ENCODE measurements around the gene LANCL3.

DNA sequence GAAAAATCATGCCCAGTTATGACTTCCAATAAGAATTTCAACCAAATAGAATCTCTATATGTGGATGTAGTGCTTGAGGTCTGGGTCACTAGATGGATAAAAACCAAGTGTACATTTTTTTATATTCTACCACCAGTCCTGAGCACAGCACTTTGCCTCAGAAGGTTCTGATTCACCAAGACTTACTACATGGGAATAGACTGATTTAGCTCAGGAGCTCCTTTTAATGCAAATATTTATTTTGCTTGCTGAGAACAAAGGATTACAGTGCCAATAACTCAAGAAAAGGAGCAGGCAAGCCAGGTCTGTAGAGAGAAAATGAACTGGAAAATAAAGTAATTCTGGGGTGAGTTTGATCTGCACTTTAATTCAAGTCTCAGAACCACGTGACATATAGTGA, 107.8 kb downstream of the LANCL3 start:
- TF ChIP-seq, protein P1, sequence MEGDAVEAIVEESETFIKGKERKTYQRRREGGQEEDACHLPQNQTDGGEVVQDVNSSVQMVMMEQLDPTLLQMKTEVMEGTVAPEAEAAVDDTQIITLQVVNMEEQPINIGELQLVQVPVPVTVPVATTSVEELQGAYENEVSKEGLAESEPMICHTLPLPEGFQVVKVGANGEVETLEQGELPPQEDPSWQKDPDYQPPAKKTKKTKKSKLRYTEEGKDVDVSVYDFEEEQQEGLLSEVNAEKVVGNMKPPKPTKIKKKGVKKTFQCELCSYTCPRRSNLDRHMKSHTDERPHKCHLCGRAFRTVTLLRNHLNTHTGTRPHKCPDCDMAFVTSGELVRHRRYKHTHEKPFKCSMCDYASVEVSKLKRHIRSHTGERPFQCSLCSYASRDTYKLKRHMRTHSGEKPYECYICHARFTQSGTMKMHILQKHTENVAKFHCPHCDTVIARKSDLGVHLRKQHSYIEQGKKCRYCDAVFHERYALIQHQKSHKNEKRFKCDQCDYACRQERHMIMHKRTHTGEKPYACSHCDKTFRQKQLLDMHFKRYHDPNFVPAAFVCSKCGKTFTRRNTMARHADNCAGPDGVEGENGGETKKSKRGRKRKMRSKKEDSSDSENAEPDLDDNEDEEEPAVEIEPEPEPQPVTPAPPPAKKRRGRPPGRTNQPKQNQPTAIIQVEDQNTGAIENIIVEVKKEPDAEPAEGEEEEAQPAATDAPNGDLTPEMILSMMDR (IDR thresholded peaks at IDR 0.05): no peak
- no peak for TF ChIP-seq POLR2A (IDR thresholded peaks at IDR 0.05)

All from heart left ventricle (tissue), 13 donors.